GM18858 (cell line): ENCODE measurements around the gene HOXD8.

Experiments used
- ATAC-seq: cut with Tn5 transposase; IDR thresholded peaks from one replicate; pipeline ENCODE4 v1.9.1; 2021; ENCODE audit not compliant: unreplicated experiment

Gene HOXD8

DNA sequence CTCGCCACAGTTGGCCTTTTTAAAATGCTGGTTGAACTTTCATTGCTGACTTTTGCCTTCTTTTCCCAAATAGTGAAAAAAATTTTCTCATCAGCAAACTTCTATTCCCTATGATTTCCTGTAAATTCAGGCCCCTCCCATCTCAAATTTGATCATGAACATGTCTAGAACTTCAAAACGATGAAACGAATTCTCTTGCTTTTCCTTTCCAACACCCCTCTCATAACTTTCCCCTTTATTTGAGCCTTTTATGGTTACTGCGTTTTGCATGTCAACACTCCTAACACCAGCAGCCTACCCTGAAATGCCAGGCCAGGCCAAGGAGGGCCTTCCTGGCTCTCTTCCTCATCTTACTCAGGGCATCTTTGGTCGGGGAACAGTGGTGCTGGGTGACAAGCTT is 38.6 kb upstream of the HOXD8 start:
- ATAC-seq = no peak

DNA sequence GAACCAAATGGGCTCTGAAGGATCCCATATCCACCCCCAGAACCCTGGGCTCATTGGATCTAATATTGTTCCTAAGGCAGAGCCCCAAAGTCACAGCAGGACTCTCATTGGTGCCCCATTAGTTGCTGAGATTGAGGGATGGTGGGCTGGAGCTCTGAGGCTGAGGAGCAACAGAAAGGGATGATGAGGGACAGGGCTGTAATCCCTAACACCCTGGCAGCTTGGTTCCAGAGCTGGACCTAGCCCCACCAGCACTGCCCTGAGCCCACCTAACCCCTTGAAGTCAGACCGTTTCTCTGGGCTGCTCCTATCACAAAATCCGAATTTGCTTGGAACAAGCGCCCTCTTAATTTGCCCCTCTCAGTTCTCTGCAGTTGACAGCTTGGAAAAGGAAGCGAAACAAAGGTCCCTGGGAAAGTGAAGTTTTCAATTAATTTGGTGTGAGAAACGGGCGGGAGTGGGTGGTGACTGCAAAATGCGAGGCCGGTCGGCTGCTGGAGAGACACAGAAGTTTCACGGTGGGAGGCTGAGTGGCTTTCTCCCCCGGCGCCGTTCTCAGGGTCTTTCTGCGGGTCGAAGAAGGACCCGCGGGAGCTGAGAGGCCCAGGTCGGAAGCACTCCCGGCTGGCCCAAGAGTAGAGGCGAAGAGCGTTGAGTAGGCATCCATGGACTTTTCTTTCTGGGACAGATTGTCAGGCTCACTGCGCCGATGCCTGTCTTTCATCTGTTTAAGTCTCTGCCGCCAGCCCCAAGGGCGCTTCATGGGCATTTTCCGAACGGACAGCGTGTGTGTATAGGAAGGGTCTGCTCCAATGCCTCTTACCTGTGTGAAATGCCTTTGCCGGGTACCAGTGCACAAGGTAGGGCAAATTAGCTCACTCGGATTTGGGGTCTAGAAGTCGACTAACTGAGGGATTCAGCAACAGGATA is 37.9 kb upstream of the HOXD8 start:
- no peak for ATAC-seq

DNA sequence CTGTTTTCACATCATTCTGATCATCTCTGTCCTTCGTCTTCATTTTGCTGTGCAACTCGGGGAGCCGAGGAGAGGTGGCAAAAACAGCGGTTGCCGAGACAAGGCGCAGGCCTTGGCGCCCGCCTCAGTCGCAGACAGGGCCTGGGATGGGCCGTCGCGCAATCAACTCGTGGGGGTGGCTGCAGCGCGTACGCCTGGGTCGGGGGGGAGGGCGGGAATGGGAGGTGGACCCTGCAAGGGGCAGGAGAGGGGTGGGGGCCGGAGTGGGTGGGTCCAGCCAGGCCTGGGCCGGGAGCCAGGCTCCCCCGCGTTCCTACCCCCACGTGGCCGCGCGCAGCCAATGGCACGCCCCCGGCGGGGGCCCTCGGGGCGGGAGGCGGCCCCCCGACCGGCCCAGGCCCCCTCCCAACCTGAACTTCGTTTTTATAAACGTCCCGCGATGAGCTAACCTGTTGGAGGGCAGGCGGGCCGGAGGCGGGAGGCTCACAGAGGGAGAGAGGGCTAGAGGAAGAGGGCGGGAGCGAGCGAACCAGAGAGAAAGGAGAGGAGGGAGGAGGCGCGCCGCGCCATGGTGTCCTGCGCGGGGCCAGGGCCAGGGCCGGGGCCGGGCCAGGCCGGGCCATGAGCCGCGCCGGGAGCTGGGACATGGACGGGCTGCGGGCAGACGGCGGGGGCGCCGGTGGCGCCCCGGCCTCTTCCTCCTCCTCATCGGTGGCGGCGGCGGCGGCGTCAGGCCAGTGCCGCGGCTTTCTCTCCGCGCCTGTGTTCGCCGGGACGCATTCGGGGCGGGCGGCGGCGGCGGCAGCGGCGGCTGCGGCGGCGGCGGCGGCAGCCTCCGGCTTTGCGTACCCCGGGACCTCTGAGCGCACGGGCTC is 37.0 kb upstream of the HOXD8 start, which contains the start of gene HOXD13:
TSS of gene HOXD13 (plus strand) at position 452 of the 875 bp plus-strand sequence. CDS start at position 622, 170 bp downstream.
- ATAC-seq = no peak

DNA sequence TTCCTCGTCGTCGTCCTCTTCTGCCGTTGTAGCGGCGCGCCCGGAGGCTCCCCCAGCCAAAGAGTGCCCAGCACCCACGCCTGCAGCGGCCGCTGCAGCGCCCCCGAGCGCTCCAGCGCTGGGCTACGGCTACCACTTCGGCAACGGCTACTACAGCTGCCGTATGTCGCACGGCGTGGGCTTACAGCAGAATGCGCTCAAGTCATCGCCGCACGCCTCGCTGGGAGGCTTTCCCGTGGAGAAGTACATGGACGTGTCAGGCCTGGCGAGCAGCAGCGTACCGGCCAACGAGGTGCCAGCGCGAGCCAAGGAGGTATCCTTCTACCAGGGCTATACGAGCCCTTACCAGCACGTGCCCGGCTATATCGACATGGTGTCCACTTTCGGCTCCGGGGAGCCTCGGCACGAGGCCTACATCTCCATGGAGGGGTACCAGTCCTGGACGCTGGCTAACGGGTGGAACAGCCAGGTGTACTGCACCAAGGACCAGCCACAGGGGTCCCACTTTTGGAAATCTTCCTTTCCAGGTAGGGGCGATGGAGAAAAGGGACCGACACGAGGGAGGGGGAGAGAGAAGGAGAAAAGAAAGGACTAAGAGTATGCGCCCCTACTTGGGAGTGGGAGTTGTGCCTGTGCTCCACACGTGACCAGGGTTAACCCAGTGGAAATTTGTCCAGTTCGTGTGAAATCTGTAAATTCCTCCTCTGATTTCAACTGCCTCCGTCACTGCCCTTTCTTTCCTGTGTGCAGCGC is 36.2 kb upstream of the HOXD8 start:
- ATAC-seq = no peak

DNA sequence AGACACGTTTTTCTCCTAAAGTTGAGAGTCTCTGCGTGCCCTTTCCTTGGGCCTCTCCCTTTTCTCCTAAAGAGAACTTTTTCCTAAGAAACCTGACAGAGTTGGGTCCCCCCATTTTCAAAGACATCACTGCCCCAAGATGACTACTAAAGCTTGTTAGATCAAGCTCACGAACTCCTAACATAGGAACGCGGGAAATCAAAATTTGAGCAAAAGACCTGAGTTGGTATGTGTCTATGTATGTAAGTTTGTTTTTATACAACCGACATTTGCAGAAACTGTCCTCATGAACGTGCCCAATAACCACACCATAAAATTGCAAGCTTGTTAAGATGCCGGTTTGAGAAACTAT is 35.6 kb upstream of the HOXD8 start:
- no peak for ATAC-seq

DNA sequence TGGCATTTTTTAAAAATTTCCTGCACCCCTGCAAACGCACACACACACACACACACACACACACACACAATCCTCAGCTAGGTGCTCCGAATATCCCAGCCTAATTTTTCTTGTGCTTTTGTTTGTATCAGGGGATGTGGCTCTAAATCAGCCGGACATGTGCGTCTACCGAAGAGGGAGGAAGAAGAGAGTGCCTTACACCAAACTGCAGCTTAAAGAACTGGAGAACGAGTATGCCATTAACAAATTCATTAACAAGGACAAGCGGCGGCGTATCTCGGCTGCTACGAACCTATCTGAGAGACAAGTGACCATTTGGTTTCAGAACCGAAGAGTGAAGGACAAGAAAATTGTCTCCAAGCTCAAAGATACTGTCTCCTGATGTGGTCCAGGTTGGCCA is 35.2 kb upstream of the HOXD8 start:
- no peak for ATAC-seq

DNA sequence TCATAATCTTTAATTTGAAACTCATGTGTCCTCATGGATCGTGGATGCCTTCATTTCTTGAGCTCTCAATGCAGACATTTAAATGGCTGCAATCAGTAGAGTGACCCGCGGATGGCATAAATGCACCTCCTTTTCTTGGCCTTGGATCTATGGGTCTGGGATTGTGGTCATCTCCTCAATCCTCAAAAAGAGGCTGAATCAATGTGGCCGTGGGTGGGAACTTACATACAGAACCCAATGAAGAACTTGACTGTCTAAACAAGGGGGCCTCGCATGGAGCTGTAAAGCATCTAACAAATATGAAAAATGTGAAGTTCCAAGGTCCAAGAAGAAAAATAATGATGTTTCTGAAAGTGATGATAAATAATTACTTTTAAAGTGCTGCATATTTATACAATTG is 34.1 kb upstream of the HOXD8 start:
- ATAC-seq = no peak

DNA sequence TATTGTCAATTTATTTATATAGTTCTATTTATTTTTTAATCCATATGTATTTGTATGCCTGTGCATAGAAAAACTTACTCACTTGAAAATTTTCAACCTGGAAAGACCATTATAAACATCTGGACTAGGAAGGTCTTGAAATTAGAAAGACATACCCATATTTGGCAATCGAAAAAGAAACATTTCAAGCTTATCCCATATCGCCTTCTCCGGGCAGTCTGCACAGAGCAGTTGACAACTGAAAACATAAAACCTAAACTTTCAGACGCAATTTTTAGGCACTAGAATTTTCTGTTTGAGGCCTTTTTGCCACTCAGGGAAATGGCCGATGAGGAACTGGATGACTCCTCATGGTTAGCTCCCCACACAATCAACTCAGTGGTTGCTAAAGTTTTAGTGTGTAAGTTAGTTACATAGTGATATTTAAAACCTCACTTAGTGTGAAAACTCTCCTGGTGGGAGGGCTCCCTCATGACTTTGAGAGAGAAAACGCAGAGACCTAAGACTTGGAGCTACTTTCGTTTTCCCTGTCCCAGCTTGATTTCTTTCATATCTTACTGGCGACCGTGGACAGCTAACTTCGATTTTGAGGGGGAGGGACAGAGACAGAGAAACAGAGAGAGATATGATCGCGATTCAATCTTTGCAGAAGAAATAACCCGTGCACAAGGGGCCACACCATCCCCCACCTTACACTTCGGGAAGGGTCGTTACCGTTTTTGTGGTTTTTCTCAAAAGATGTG is 33.1 kb upstream of the HOXD8 start:
- ATAC-seq = no peak

DNA sequence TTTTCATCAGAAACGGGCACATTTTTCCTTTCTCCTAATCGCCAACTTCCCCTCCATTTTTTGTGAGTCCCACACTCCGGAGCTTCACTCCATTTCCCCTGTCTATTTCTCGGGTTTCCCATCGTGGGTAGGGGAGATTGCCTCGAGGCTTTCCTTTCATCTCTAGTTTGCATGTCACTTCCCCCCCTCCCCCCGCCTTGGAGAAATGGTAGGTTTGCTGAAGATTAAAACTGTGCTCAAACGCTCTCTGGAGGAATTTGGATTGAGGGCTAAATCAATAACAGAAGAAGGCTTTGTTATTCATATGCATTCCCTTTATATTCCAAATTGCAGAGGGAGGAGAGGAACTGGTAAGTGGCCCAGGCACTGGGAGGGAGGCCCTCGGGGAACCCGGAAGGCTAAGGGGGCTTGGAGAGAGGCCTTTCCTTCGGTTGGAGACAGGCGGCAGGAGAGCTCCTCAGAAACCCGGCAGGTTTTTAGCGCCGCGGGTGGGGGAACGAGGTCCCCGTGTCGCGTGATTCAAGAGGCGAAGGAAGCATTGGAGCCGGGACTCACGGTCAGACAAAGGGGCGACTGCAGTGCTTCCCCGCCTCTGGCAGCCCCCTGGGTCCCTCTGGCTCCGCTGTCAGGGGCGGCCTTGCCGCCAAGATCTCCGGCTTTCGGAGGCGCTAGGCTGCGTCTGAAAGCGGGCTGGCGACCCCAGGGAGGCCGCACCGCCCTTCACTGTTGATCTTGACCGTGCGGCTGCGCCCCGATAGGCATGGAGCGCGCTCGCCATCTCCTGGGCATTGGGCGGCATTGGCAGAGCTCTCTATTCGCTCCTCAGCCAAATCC is 32.3 kb upstream of the HOXD8 start:
- ATAC-seq = peak; percentile 81

DNA sequence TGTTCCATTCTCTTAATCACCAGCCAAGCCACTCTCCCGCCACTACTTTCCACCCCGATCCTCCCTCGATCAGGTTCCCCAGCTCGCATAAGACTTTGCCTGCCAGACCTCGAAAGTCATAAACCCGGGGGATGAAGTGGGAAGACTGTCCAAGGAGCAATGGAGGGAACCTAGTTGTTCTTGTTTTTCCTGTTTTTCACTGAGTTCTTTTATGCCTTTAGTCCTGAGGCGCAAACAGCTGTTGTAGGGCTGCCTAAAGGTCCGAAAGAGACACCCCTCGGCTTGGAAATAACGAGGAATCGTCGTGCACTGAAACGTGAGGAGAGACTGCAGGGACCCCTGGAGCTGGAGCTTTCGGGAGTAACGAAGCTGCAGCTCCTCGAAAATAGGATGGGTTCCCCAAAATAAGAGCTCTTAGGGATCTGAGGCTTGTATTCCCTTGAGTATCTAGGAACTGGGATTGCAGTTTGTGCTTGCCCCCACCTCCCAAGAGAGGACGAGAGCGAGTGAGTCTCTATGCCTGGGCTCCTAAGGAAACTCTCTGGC is 31.6 kb upstream of the HOXD8 start:
- ATAC-seq = no peak

DNA sequence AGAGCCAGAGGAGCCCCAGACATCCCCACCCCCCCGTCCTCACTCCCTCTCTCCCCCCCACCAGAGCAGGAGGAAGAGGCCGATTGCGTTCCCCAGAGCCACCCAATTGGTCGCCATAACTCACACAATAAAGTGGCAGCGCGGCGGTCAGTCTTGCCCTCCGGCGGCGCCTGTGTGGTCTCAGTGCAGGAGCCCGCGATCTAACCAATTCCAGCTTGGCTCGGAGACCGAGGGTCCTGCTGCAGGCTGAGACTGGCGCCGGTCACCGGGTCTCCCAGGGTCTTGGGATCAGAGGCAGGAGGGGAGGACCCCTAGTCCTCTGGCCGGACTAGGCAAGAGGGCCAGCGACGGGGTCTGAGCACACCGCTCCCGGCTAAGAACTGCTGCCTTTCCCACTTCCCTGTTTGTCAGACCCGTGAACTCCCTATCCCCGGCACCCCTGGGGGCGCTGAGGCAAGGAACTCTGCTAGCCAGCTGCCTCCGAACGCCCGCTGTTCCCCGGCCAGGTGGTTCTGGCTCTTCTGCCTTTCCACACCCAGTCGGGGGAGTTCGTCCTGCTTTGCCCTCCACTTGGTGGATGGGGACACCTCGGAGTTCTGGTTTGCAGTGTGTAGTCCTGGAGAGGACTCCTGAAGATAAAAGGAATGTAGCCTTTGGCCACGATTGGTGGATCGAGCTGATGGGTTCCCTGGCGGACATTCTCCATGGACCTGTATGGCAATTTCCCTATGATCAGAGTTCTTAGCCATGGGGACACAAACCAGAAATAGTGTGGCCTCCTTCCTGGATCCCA is 30.9 kb upstream of the HOXD8 start:
- no peak for ATAC-seq

DNA sequence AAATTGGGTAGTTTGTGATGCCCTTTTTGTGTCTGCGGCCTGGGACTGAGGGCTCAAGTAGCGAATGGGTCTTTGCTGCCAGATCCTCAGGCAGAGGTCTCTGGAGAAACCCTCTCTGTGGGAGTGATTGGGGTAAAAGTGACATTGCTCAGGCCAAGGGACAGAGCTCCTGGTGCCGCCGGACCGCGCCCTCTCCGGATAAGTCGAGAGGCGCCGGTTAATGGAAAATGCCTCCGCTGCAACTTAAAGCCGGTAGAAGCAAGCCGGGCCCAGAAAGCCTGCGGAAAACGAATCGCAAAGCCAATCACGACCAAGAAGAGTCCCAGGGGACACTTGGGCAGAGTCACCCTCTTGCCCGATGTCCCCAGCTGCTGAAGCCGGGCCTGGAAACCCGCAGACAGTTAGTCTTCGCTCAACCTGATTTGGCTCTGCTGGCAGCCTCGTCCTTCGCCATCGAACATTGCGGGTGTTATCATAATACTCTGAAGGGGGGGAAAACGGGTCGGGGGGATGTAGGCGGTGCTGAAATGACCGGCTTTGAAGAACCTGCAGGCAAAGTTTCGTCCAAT is 30.3 kb upstream of the HOXD8 start:
- no peak for ATAC-seq

DNA sequence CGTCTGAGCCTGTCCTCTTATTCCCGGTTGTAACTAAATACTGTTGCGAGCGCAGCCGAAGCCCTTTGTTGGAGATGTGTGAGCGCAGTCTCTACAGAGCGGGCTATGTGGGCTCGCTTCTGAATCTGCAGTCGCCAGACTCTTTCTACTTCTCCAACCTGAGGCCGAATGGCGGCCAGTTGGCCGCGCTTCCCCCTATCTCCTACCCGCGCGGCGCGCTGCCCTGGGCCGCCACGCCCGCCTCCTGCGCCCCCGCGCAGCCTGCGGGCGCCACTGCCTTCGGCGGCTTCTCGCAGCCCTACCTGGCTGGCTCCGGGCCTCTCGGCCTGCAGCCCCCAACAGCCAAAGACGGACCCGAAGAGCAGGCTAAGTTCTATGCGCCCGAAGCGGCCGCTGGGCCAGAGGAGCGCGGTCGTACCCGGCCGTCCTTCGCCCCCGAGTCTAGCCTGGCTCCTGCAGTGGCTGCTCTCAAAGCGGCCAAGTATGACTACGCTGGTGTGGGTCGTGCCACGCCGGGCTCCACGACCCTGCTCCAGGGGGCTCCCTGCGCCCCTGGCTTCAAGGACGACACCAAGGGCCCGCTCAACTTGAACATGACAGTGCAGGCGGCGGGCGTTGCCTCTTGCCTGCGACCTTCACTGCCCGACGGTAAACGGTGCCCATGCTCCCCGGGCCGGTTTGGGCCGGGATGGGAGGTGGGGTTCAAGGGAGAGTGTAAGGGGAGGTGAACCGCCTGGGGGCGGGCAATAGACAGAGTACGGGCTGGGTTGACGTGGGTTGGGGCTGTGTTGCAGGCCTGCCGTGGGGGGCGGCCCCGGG is 29.6 kb upstream of the HOXD8 start, which contains the start of gene HOXD12:
TSS of gene HOXD12 (plus strand) at position 68 of the 819 bp plus-strand sequence. CDS start at position 75, 7 bp downstream.
- no peak for ATAC-seq

DNA sequence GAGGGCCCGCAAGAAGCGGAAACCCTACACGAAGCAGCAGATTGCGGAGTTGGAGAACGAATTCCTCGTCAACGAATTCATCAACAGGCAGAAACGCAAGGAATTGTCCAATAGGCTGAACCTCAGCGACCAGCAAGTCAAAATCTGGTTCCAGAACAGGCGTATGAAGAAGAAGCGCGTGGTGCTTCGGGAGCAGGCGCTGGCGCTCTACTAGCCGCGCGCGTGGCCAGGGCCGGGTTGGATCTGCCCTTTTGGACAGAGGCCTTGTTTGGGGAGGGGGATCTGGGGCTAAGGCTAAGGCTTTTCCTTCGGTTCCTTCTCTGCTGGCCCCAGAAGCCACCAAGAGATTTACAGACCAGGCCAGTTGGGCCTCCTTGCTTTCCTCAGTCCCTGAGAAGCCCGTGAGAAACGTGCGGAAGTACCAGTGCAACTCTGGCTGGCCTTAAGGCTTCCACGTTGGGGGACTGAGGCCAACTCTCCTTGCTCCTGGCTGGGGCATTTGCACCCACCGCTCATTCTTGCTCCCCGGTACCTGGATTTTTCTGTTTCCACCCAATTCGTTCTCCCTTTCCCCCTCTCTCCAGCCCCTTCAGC is 28.9 kb upstream of the HOXD8 start:
- ATAC-seq = no peak

DNA sequence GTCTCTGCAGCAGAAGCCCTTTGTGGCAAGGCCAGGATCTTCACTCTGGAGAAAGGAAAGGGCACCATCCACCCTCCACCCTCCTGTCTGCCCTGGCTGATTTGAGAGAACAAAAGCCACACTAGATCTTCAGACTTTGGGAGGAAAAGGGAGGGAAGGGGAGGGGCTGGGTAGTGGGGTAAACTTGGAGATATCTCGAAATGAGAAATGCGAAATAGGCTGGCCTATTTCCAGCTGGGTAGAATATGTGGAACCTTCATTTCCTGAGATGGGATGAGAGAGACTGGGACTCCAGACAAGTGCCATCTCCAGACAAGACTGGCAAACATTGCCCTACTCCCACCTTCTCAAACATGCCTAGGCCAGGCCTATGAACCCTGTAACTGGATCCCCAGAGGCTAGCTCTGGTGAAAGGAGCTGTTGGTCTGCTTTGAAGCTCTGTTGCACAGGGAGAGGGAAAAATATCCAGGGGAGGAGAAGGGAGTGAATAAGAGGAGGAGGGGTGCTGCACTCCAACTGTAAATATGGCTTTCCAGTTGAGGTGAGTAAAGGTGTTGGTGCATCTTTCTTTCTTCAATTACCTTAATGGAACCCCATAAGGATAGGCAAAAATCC is 28.2 kb upstream of the HOXD8 start:
- ATAC-seq = no peak

DNA sequence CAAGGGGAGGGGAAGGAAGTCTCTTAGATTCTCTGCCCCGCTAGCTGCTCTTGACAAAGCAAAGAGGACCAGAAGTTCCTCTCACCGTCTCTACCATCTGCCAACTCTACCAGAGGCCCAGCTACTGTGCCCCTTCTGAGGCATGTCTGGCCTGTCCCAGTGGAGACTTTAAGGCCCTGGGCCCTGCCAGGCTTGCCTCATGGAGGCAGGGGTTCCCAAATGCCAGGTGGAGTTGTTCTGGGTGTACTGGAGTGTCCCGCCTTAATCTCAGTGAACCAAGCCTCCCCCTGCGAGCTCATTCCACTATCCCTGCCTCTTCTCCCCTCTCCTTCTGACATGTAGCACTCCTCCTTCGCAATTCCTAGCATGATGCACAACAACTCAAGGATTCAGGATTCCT is 27.7 kb upstream of the HOXD8 start:
- ATAC-seq = no peak
